Measurements from ENCODE around the gene MYLIP.

DNA sequence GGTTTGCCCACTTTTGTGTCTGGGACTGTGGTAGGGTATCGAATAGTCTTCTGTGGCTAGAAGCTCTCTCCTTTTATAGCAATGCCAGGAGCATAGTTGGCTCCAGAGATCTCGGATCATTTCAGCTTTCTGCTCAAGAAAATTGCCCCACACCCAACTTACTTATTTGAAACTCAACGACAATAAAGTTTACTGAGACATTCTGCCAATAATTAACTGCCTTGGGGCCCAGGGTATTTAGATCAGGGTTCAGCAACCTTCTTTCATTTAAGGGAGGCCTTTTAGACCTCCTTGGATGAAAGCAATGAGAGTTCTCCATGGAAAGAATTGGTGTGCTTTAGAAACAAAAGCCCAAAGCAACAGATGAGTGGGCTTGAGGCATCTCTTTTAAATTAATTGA, 55.7 kb downstream of the MYLIP start:
- TF ChIP-seq, protein P1, sequence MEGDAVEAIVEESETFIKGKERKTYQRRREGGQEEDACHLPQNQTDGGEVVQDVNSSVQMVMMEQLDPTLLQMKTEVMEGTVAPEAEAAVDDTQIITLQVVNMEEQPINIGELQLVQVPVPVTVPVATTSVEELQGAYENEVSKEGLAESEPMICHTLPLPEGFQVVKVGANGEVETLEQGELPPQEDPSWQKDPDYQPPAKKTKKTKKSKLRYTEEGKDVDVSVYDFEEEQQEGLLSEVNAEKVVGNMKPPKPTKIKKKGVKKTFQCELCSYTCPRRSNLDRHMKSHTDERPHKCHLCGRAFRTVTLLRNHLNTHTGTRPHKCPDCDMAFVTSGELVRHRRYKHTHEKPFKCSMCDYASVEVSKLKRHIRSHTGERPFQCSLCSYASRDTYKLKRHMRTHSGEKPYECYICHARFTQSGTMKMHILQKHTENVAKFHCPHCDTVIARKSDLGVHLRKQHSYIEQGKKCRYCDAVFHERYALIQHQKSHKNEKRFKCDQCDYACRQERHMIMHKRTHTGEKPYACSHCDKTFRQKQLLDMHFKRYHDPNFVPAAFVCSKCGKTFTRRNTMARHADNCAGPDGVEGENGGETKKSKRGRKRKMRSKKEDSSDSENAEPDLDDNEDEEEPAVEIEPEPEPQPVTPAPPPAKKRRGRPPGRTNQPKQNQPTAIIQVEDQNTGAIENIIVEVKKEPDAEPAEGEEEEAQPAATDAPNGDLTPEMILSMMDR (IDR thresholded peaks at IDR 0.05) = no peak
- TF ChIP-seq POLR2A (IDR thresholded peaks at IDR 0.05) = no peak
